ENCODE measurements around the gene NPLOC4. TPM values are rescaled to one million over a fixed set of nuclear protein-coding genes. Genes with fewer than 3 reads are reported as not detected.
A peak's percentile ranks its signal among the peaks of the same experiment; 100 is the strongest.

Gene NPLOC4
- total and polyA plus RNA-seq, 2 donors (not counting 1 experiment from before 2014, with no cell fraction given) = 70.2 to 101 TPM

GRCh38 chr17:81580481-81580880 is 56.4 kb downstream of the NPLOC4 start:
- Mint-ChIP-seq H3K27me3 (no peaks in the 10 kb centered on the region), H3K27ac (no peak overlapping the region), H3K4me1 (peaks cover 13% of the 10 kb centered on the region), H3K4me3 (no peak overlapping the region), H3K9me3 (ENCODE audit: insufficient read depth) (no peaks in the 10 kb centered on the region)
- intact Hi-C loops (cut with micrococcal nuclease) = no loop called here
- Histone ChIP-seq H3K36me3 (replicated peaks in 1 of 2; ENCODE audit: control extremely low read depth in 1 of 2, control insufficient read depth in 1 of 2, extremely low read depth in 1 of 2, insufficient read depth in 2 of 2, low read length in 1 of 2) (peaks cover 0 to 60% of the 10 kb centered on the region in 2 experiments), H2AFZ (ENCODE audit: insufficient read depth, low read depth, low read length, poor library complexity, severe bottlenecking) (no peak overlapping the region), H4K20me1 (ENCODE audit: control insufficient read depth, insufficient read depth, low read length, poor library complexity, severe bottlenecking) (peaks cover 24% of the 10 kb centered on the region), H3K27ac (ENCODE audit: low read length in 2 of 2) (no peak overlapping the region), H3K4me2 (replicated peaks; ENCODE audit: low read depth, low read length, poor library complexity, severe bottlenecking) (no peak overlapping the region), H3K4me3 (ENCODE audit: control extremely low read depth in 1 of 5, extremely low read depth in 1 of 5, insufficient read depth in 1 of 5, low read depth in 2 of 5, low read length in 4 of 5) (no peak overlapping the region), H3K27me3 (replicated peaks in 1 of 4; ENCODE audit: control extremely low read depth in 1 of 4, control insufficient read depth in 3 of 4, insufficient read depth in 4 of 4, low read length in 3 of 4) (no peaks in the 10 kb centered on the region), H3K79me2 (ENCODE audit: control insufficient read depth, insufficient read depth, low read length) (peaks cover 68% of the 10 kb centered on the region), H3K4me1 (ENCODE audit: control insufficient read depth in 2 of 2, insufficient read depth in 2 of 2, low read length in 2 of 2) (peaks cover 0 to 7% of the 10 kb centered on the region in 2 donors), H3K9ac (ENCODE audit: low read length) (no peak overlapping the region), H3K9me3 (ENCODE audit: control extremely low read depth in 1 of 3, control insufficient read depth in 2 of 3, insufficient read depth in 1 of 3, low read length in 2 of 3) (no peaks in the 10 kb centered on the region)
- TF ChIP-seq EZH2 (IDR thresholded peaks at IDR 0.05; ENCODE audit: borderline replicate concordance, insufficient read depth, low read depth, low read length, poor library complexity, severe bottlenecking) = no peak
- TF ChIP-seq CTCF (IDR thresholded peaks at IDR 0.05) = no peak
- no peak for ATAC-seq (ENCODE audit: low read depth)
- ChIA-PET POLR2A (interaction anchor here (0.5 kb wide), 1 partner anchor 12 kb away, joined by 4 read pairs; no protein-coding TSS in a partner anchor), CTCF (no interaction called here)
- no peak for DNase-seq
- 100% methylated on average over 5 of the region's 6 CpGs for WGBS (ENCODE audit: insufficient coverage)

- ATAC-seq (ENCODE audit: low read depth) (no peak), DNase-seq (no peak)
- CTCF ChIA-PET = no interaction called here
- intact Hi-C loops (cut with micrococcal nuclease) = no loop called here
- POLR2A ChIA-PET = interaction anchor here (0.5 kb wide), 1 partner anchor 12 kb away, joined by 4 read pairs; no protein-coding TSS in a partner anchor
- H3K4me1 Mint-ChIP-seq = peaks cover 13% of the 10 kb centered on the region
- WGBS (ENCODE audit: insufficient coverage) = 98% methylated on average over 10 of the region's 10 CpGs
- Histone ChIP-seq H3K4me3 (ENCODE audit: control extremely low read depth in 1 of 5, extremely low read depth in 1 of 5, insufficient read depth in 1 of 5, low read depth in 2 of 5, low read length in 4 of 5) (no peak overlapping the region), H3K27ac (ENCODE audit: low read length in 2 of 2) (no peak overlapping the region), H2AFZ (ENCODE audit: insufficient read depth, low read depth, low read length, poor library complexity, severe bottlenecking) (no peak overlapping the region), H3K79me2 (ENCODE audit: control insufficient read depth, insufficient read depth, low read length) (peaks cover 63% of the 10 kb centered on the region), H3K9me3 (ENCODE audit: control extremely low read depth in 1 of 3, control insufficient read depth in 2 of 3, insufficient read depth in 1 of 3, low read length in 2 of 3) (no peaks in the 10 kb centered on the region), H3K4me2 (replicated peaks; ENCODE audit: low read depth, low read length, poor library complexity, severe bottlenecking) (no peak overlapping the region), H3K36me3 (replicated peaks in 1 of 2; ENCODE audit: control extremely low read depth in 1 of 2, control insufficient read depth in 1 of 2, extremely low read depth in 1 of 2, insufficient read depth in 2 of 2, low read length in 1 of 2) (peaks cover 0 to 58% of the 10 kb centered on the region in 2 experiments), H3K4me1 (ENCODE audit: control insufficient read depth in 2 of 2, insufficient read depth in 2 of 2, low read length in 2 of 2) (peaks cover 0 to 7% of the 10 kb centered on the region in 2 donors), H3K9ac (ENCODE audit: low read length) (no peak overlapping the region), H3K27me3 (replicated peaks in 1 of 4; ENCODE audit: control extremely low read depth in 1 of 4, control insufficient read depth in 3 of 4, insufficient read depth in 4 of 4, low read length in 3 of 4) (no peaks in the 10 kb centered on the region), H4K20me1 (ENCODE audit: control insufficient read depth, insufficient read depth, low read length, poor library complexity, severe bottlenecking) (peaks cover 24% of the 10 kb centered on the region)
- no peak overlapping the region for H3K4me3 Mint-ChIP-seq
- peak overlapping the region; percentile 20 for H3K27ac Mint-ChIP-seq
- H3K27me3 Mint-ChIP-seq = no peaks in the 10 kb centered on the region
- H3K9me3 Mint-ChIP-seq (ENCODE audit: insufficient read depth) = no peaks in the 10 kb centered on the region
- no peak for TF ChIP-seq EZH2 (IDR thresholded peaks at IDR 0.05; ENCODE audit: borderline replicate concordance, insufficient read depth, low read depth, low read length, poor library complexity, severe bottlenecking)
- no peak for TF ChIP-seq CTCF (IDR thresholded peaks at IDR 0.05)
Measured at GRCh38 chr17:81579821-81580321, 57.0 kb downstream of the NPLOC4 start.
